H1 (cell line): Measurements from ENCODE around the gene UBASH3A. TPM values are rescaled to one million over a fixed set of nuclear protein-coding genes. Genes with fewer than 3 reads are reported as not detected.

Source experiments
- CTCF ChIA-PET: fragments of 300-600 bp; sonication (Branson Sonifier 250); formaldehyde crosslinking; loops from one replicate; lab custom pipeline; 2021; ENCODE audit not compliant: partially characterized antibody; lab: Charles Lee
- POLR2A ChIA-PET: fragments of 300-600 bp; sonication (Branson Sonifier 250); formaldehyde crosslinking; loops from one replicate; lab custom pipeline; 2021; ENCODE audit warnings: inconsistent platforms; ENCODE audit not compliant: partially characterized antibody; lab: Charles Lee
- DNase-seq, 2 experiments: peaks; one replicate each; pipeline versions ENCODE4 v3.0.0 to v3.0.0-alpha.2; 2010 to 2022; ENCODE audit warnings: low spot score in 2 of 2, low read depth in 1 of 2, mixed read lengths in 1 of 2
- FAIRE-seq: peaks from 2 replicates; lab custom pipeline; 2011; peaks lifted over from hg19 to GRCh38; lab: Jason Lieb, UNC
- H2AFZ ChIP-seq: 2 replicates; pipeline ENCODE4 v1.8.1; 2012; ENCODE audit warnings: low read length, inconsistent platforms
- H2AK5ac ChIP-seq: 2 replicates; pipeline ENCODE4 v1.6.1; 2013; ENCODE audit warnings: low read depth, low read length
- H2BK120ac ChIP-seq: replicated peaks from 2 replicates; pipeline ENCODE3; 2013; ENCODE audit warnings: low read depth, low read length, inconsistent platforms
- H2BK12ac ChIP-seq: 2 replicates; pipeline ENCODE4 v1.6.1; 2013; ENCODE audit warnings: low read depth, low read length
- H2BK15ac ChIP-seq: 2 replicates; pipeline ENCODE4 v1.6.1; 2013; ENCODE audit warnings: low read length
- H2BK20ac ChIP-seq: 2 replicates; pipeline ENCODE4 v1.6.1; 2013; ENCODE audit warnings: low read length
- H2BK5ac ChIP-seq: 2 replicates; pipeline ENCODE4 v1.6.1; 2013; ENCODE audit warnings: low read depth, low read length
- H3K14ac ChIP-seq: 2 replicates; pipeline ENCODE4 v1.6.1; 2013; ENCODE audit warnings: inconsistent platforms; ENCODE audit not compliant: insufficient read length
- H3K18ac ChIP-seq: 2 replicates; pipeline ENCODE4 v1.6.1; 2013; ENCODE audit warnings: low read length; ENCODE audit errors: extremely low read depth
- H3K23ac ChIP-seq: 2 replicates; pipeline ENCODE4 v1.6.1; 2013; ENCODE audit warnings: inconsistent platforms; ENCODE audit not compliant: insufficient read length
- H3K23me2 ChIP-seq: 2 replicates; pipeline ENCODE4 v1.6.1; 2013; ENCODE audit warnings: low read depth, low read length
- H3K27ac ChIP-seq: 2 replicates; pipeline ENCODE4 v1.6.1; 2011; ENCODE audit warnings: low read depth, low read length, inconsistent platforms
- H3K27me3 ChIP-seq, 4 experiments: replicated peaks in 1 of 4; 1 replicate in 1 of 4; 2 replicates in 3 of 4; pipeline versions ENCODE4 v1.6.1 to v1.8.1; 2011 to 2013; ENCODE audit warnings: low read length in 3 of 4, mild to moderate bottlenecking in 3 of 4, inconsistent platforms in 2 of 4, mixed read lengths in 2 of 4, moderate library complexity in 1 of 4; ENCODE audit not compliant: control insufficient read depth in 3 of 4, insufficient read depth in 3 of 4; ENCODE audit errors: extremely low read depth in 1 of 4
- H3K36me3 ChIP-seq, 4 experiments: 2 replicates each; pipeline versions ENCODE4 v1.6.1 to v1.8.1; 2011 to 2013; ENCODE audit warnings: mild to moderate bottlenecking in 4 of 4, low read length in 3 of 4, moderate library complexity in 2 of 4, control low read depth in 1 of 4, inconsistent platforms in 1 of 4; ENCODE audit not compliant: insufficient read depth in 4 of 4, control insufficient read depth in 2 of 4
- H3K4ac ChIP-seq: replicated peaks from 2 replicates; pipeline ENCODE3; 2013; ENCODE audit warnings: low read length, low read depth, mixed read lengths, inconsistent platforms; ENCODE audit not compliant: insufficient read length
- H3K4me1 ChIP-seq, 4 experiments: replicated peaks in 1 of 4; 1 replicate in 1 of 4; 2 replicates in 3 of 4; pipeline versions ENCODE4 v1.6.1 to v1.8.1; 2011 to 2013; ENCODE audit warnings: low read length in 3 of 4, inconsistent platforms in 2 of 4, mixed read lengths in 1 of 4; ENCODE audit not compliant: insufficient read depth in 4 of 4, control insufficient read depth in 3 of 4
- H3K4me2 ChIP-seq, 2 experiments: 2 replicates each; pipeline versions ENCODE4 v1.6.1 to v1.8.1; 2011 to 2013; ENCODE audit warnings: low read depth in 2 of 2, low read length in 2 of 2, control low read depth in 1 of 2, inconsistent platforms in 1 of 2, mild to moderate bottlenecking in 1 of 2; ENCODE audit not compliant: insufficient read depth in 1 of 2
- H3K4me3 ChIP-seq, 4 experiments: fragments of 200-600, 300-600 bp in 1 of 4; sonication (generic), shearing (Covaris generic), sonication (Bioruptor Twin) in 1 of 4; 2 replicates each; pipeline versions ENCODE4 v1.5.1 to v1.8.1; 2011 to 2016; ENCODE audit warnings: low read length in 4 of 4, low read depth in 3 of 4, control low read depth in 2 of 4, inconsistent platforms in 2 of 4, mild to moderate bottlenecking in 2 of 4, mixed read lengths in 1 of 4, moderate library complexity in 1 of 4; ENCODE audit not compliant: insufficient read depth in 2 of 4; ENCODE audit errors: extremely low read depth in 1 of 4
- H3K56ac ChIP-seq: replicated peaks from 2 replicates; pipeline ENCODE3; 2013; ENCODE audit warnings: low read depth, mild to moderate bottlenecking, mixed read lengths, low read length, inconsistent platforms; ENCODE audit not compliant: insufficient read length
- H3K79me1 ChIP-seq: 2 replicates; pipeline ENCODE4 v1.6.1; 2013; ENCODE audit warnings: low read depth, low read length, control low read depth
- H3K79me2 ChIP-seq, 2 experiments: 2 replicates each; pipeline versions ENCODE4 v1.6.1 to v1.8.1; 2012 to 2013; ENCODE audit warnings: low read length in 2 of 2, mild to moderate bottlenecking in 2 of 2, inconsistent platforms in 1 of 2; ENCODE audit not compliant: insufficient read depth in 2 of 2, control insufficient read depth in 1 of 2
- H3K9ac ChIP-seq, 4 experiments: replicated peaks in 1 of 4; 1 replicate in 1 of 4; 2 replicates in 3 of 4; pipeline versions ENCODE4 v1.6.1 to v1.8.1; 2011 to 2013; ENCODE audit warnings: low read depth in 3 of 4, low read length in 3 of 4, control low read depth in 2 of 4, mild to moderate bottlenecking in 2 of 4, moderate library complexity in 2 of 4, inconsistent platforms in 1 of 4; ENCODE audit errors: extremely low read depth in 1 of 4
- H3K9me3 ChIP-seq, 2 experiments: 2 replicates each; pipeline versions ENCODE4 v1.6.1 to v1.8.1; 2012 to 2013; ENCODE audit warnings: mild to moderate bottlenecking in 2 of 2, moderate library complexity in 2 of 2, control low read depth in 1 of 2, inconsistent platforms in 1 of 2, low read depth in 1 of 2, low read length in 1 of 2, mixed read lengths in 1 of 2; ENCODE audit not compliant: insufficient read depth in 2 of 2
- H4K20me1 ChIP-seq, 2 experiments: replicated peaks in 1 of 2; 2 replicates each; pipeline versions ENCODE3 to v1.8.1; 2011 to 2013; ENCODE audit warnings: inconsistent platforms in 2 of 2, low read length in 2 of 2, mild to moderate bottlenecking in 1 of 2; ENCODE audit not compliant: insufficient read depth in 2 of 2, control insufficient read depth in 1 of 2
- H4K5ac ChIP-seq: 2 replicates; pipeline ENCODE4 v1.6.1; 2013; ENCODE audit warnings: low read length, low read depth, mixed read lengths, inconsistent platforms; ENCODE audit not compliant: insufficient read length
- H4K8ac ChIP-seq: 2 replicates; pipeline ENCODE4 v1.8.0; 2013; ENCODE audit warnings: mild to moderate bottlenecking, moderate library complexity, low read length, inconsistent platforms; ENCODE audit not compliant: insufficient read depth; ENCODE audit errors: extremely low read depth
- H4K91ac ChIP-seq: replicated peaks from 2 replicates; pipeline ENCODE3; 2013; ENCODE audit warnings: low read length, mixed read lengths, inconsistent platforms; ENCODE audit not compliant: insufficient read length
- BACH1 ChIP-seq: IDR thresholded peaks from 2 replicates; pipeline ENCODE4 v1.6.1; 2012; ENCODE audit warnings: low read length, improper control_type of control experiment
- CTCF ChIP-seq, 3 experiments: IDR thresholded peaks; 1 replicate in 2 of 3; 2 replicates in 1 of 3; pipeline versions ENCODE4 v1.5.1 to v1.6.1; 2011; ENCODE audit warnings: low read length in 3 of 3, mild to moderate bottlenecking in 3 of 3, inconsistent platforms in 2 of 3, low read depth in 1 of 3, moderate library complexity in 1 of 3; ENCODE audit not compliant: insufficient read depth in 1 of 3; ENCODE audit errors: control extremely low read depth in 1 of 3
- FOSL1 ChIP-seq: IDR thresholded peaks from 2 replicates; pipeline ENCODE4 v1.6.1; 2011; ENCODE audit warnings: mild to moderate bottlenecking, low read depth, low read length, moderate library complexity; ENCODE audit not compliant: insufficient read depth
- GABPA ChIP-seq: IDR thresholded peaks from 2 replicates; pipeline ENCODE4 v1.6.1; 2011; ENCODE audit warnings: mild to moderate bottlenecking, low read length, moderate library complexity, borderline replicate concordance; ENCODE audit not compliant: insufficient read depth
- MAX ChIP-seq: IDR thresholded peaks from 2 replicates; pipeline ENCODE4 v1.6.1; 2012; ENCODE audit warnings: inconsistent platforms
- RFX5 ChIP-seq: IDR thresholded peaks from 2 replicates; pipeline ENCODE4 v1.6.1; 2011; ENCODE audit warnings: low read depth, low read length, improper control_type of control experiment, borderline replicate concordance
- RNF2 ChIP-seq: fragments of 200-900, 300-1000 bp; sonication (generic); IDR thresholded peaks from 2 replicates; pipeline ENCODE4 v1.7.1; 2016; ENCODE audit warnings: borderline replicate concordance, low read depth, mild to moderate bottlenecking, antibody characterized with exemption, low read length; ENCODE audit not compliant: poor library complexity, severe bottlenecking; ENCODE audit errors: missing control alignments
- SIN3A ChIP-seq, 2 experiments: IDR thresholded peaks in 1 of 2; conservative IDR thresholded peaks in 1 of 2; 2 replicates each; pipeline ENCODE4 v1.6.1; 2011 to 2012; ENCODE audit warnings: low read length in 2 of 2, improper control_type of control experiment in 1 of 2, low read depth in 1 of 2, mild to moderate bottlenecking in 1 of 2
- SIX5 ChIP-seq: IDR thresholded peaks from 2 replicates; pipeline ENCODE4 v1.6.1; 2011; ENCODE audit warnings: mild to moderate bottlenecking, low read depth, low read length
- SP1 ChIP-seq: IDR thresholded peaks from 2 replicates; pipeline ENCODE4 v1.6.1; 2011; ENCODE audit warnings: low read depth, low read length
- ZNF274 ChIP-seq: IDR thresholded peaks from 2 replicates; pipeline ENCODE4 v1.7.0; 2012; ENCODE audit warnings: low read length, borderline replicate concordance; ENCODE audit errors: extremely low read depth
- polyA plus RNA-seq, 7 experiments: library from polyadenylated mRNA; depleted of rRNA in 3 of 7; stranded (reverse) in 5 of 7; unstranded in 2 of 7; fragments of >200 nt in 5 of 7; fragments of 200-250 nt in 2 of 7; gene quantifications; 1 replicate in 5 of 7; 2 replicates in 1 of 7; 4 replicates in 1 of 7; pipeline versions ENCODE4 v1.2.1 to v1.2.3, GENCODE V29; 2011 to 2013; ENCODE audit warnings: missing spikeins in 2 of 7, mixed read lengths in 2 of 7
- total RNA-seq: library from RNA; stranded (reverse); fragmentation: NEBNext Ultra II Directional; extraction: Animal tissue kit (Norgen Biotek cat#: 25700); gene quantifications from 2 replicates; pipeline ENCODE4 v1.2.1, GENCODE V29; 2021

The UBASH3A gene
- total and polyA plus RNA-seq, 2 of the 8 experiments (the other 6 are each of a cell fraction or from before 2014, with no cell fraction given), result not detected

- Histone ChIP-seq H3K56ac (no peak overlapping the region), H4K5ac (no peak overlapping the region), H3K79me1 (no peaks in the 10 kb centered on the region), H2AK5ac (no peak overlapping the region), H2AFZ (no peak overlapping the region), H4K91ac (no peak overlapping the region), H3K23me2 (peaks cover 6% of the 10 kb centered on the region; the same call in 1 of the 2 replicates), H3K27ac (no peak overlapping the region), H3K4me2 (no peak overlapping the region), H3K18ac (no peak overlapping the region), H4K8ac (no peak overlapping the region), H3K14ac (no peak overlapping the region), H3K36me3 (no peaks in the 10 kb centered on the region), H2BK20ac (no peak overlapping the region), H3K79me2 (no peaks in the 10 kb centered on the region), H4K20me1 (peaks cover 0 to 7% of the 10 kb centered on the region in 2 experiments), H2BK5ac (no peak overlapping the region), H3K4me3 (no peak overlapping the region), H2BK120ac (no peak overlapping the region), H2BK15ac (no peak overlapping the region), H2BK12ac (no peak overlapping the region), H3K9ac (no peak overlapping the region), H3K4ac (no peak overlapping the region), H3K9me3 (peaks cover 4% of the 10 kb centered on the region in 2 experiments; a peak in 2 of 4 replicates), H3K27me3 (no peaks in the 10 kb centered on the region), H3K23ac (no peak overlapping the region), H3K4me1 (no peaks in the 10 kb centered on the region)
- ChIA-PET CTCF (interaction anchor here (1.6 to 1.9 kb wide), 2 partner anchors 10 to 24 kb away, joined by 6 to 8 read pairs; no protein-coding TSS in a partner anchor), POLR2A (no interaction called here)
- no peak for DNase-seq
- TF ChIP-seq SIN3A (conservative IDR thresholded peaks at IDR 0.05 in 1 of 2, IDR thresholded peaks at IDR 0.05 in 1 of 2; ENCODE audit: low read depth in 1 of 2, low read length in 2 of 2), result no peak
- TF ChIP-seq RFX5, result no peak
- no peak for TF ChIP-seq ZNF274
- no peak for TF ChIP-seq BACH1
- no peak for TF ChIP-seq MAX
- no peak for TF ChIP-seq CTCF (IDR thresholded peaks at IDR 0.05; ENCODE audit: control extremely low read depth in 1 of 3, insufficient read depth in 1 of 3, low read depth in 1 of 3, low read length in 3 of 3)
- TF ChIP-seq SIX5, result no peak
- TF ChIP-seq GABPA, result no peak
- no peak for TF ChIP-seq SP1
- TF ChIP-seq FOSL1, result no peak
- TF ChIP-seq RNF2, result no peak
- no peak for FAIRE-seq
Observed at GRCh38 chr21:42435833-42436232, 32.1 kb downstream of the UBASH3A start.
